ENCODE measurements around the gene MGAT4C.
"Not testable (repeated sequence)": the region's sequence is repeated elsewhere in the genome, so short reads cannot be mapped to it uniquely, and the experiment has no call there.

MGAT4C gene

DNA sequence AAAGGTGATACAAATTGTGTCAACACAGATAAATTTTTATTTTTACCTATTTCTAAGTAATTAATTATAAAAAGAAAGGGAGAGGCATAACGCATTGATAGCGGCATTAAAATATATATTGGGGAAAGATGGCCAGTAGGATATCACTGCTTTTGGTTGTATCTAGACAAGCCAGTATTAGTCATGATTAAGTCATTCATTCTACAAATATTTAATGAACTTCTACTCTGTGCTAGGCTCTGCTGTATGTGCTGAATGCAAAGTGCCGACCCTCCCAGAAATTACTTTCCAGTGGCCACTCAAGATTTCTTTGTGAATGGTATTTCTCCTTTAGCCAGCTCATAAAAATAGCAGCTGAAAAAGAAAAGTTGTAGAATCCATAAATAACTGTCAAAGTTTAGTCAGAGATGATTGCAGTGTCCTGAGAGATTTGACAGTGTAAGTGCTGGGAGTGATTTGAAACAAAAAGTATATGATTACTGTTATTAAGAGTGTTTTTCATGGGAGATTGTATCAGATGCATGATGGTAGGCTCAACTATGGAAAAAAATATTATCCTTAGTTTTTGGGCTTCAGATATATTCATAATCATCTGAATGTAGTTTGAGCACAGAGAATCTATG is 133.2 kb downstream of the MGAT4C start:
- no peak for DNase-seq

- DNase-seq = no peak
These were observed 138.0 kb downstream of the MGAT4C start for GRCh38 chr12:86118161-86118560.

GRCh38 chr12:86117711-86118110 is 138.5 kb downstream of the MGAT4C start:
- no peak for DNase-seq

- DNase-seq = no peak
These were observed 152.1 kb downstream of the MGAT4C start for GRCh38 chr12:86104087-86104486.

GRCh38 chr12:86097161-86097560 is 159.0 kb downstream of the MGAT4C start:
- DNase-seq = no peak

GRCh38 chr12:86091681-86092080 is 164.5 kb downstream of the MGAT4C start:
- no peak for DNase-seq

GRCh38 chr12:86081843-86082242 is 174.3 kb downstream of the MGAT4C start:
- no peak for DNase-seq

- not testable (repeated sequence) for DNase-seq
These were observed 197.1 kb downstream of the MGAT4C start for GRCh38 chr12:86059052-86059451.

DNA sequence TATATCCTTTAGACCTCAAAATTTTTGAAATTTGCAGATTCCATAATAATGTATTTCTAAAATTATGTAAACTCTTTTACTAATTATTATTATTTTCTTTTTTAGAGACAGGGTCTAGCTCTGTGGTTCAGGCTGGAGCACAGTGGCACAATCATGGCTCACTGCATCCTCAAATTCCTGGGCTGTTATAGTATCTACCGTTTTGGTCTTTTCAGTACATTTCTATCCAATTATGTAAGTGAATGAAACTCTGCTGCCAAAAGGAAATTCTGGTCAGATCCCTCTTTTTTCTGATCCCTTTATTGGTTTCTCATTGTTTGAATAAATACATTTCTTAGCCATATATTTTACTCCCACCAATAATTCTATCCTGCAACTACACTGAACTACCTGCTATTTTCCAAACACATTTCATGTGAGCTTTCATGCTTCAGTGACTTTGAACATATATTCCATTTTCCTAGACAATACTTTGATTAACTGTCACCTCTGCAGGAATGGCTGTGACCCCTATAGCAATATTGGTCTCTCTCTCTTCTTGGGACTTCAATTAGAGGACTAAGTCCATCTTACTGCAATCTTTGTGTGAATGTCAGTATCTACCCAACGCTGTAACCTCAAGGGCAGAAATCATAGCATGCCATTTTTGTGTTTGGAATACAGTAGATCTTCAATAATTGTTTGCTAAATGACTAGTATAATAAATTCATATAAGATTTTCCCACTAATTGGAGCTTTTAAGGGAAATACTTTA is 198.9 kb downstream of the MGAT4C start:
- DNase-seq = no peak

GRCh38 chr12:86052921-86053320 is 203.3 kb downstream of the MGAT4C start:
- no peak for DNase-seq

GRCh38 chr12:86050010-86050409 is 206.2 kb downstream of the MGAT4C start:
- DNase-seq = no peak

- no peak for DNase-seq
These were observed 211.8 kb downstream of the MGAT4C start for GRCh38 chr12:86044396-86044795.

DNA sequence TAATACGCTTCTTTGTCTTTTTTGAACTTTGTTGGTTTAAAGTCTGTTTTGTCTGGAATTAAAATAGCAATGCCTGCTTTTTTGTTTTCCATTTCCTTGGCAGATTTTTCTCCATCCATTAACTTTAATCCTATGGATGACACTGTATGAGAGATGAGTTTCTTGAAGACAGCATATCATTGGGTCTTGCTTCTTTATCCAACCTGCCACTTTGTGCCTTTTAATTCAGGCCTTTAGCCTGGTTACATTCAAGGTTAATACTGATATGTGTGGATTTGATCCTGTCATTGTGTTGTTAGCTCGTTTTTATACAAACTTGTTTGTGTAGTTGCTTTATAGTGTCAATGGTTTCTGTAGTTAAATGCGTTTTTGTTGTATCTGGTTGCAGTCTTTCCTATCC is 214.1 kb downstream of the MGAT4C start:
- no peak for DNase-seq

DNA sequence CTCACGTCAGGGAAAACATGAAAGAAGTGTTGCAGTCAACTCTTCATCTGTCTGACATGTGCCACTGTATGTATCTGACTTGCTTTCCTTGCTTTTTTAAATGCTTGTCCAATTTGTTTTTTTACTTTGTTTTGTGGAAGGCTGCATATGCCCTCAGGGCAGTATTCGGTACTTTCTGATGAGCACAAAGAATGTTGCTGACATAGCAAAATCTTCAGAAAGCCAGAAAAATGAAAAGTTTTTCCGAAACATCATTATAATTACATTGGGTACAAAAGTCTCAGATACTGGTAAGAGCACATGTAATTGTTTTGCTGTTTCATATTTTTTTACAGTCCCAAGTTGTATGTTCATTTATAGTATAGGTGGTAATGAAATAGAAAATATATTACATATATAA is 237.8 kb downstream of the MGAT4C start:
- no peak for DNase-seq

- DNase-seq = no peak
These were observed 241.2 kb downstream of the MGAT4C start for GRCh38 chr12:86015026-86015425.

DNA sequence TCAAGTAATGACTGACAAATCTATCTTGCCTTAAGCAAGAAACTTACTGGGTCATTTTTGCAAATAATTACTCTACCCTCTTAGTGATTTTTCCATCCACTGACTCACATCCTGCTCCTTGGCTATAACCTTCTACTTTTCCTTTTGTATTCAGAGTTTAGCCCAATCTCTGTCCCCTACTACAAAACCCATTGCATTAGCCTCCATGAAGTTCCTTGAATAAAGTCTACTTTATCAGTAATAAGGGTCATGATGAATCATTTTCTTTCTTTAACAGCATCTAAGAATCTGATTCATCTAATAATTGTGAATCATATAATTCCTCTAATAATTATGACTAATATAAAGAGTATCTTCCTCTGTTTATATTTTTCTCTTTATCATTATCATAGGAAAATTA is 249.5 kb downstream of the MGAT4C start:
- DNase-seq = no peak

DNA sequence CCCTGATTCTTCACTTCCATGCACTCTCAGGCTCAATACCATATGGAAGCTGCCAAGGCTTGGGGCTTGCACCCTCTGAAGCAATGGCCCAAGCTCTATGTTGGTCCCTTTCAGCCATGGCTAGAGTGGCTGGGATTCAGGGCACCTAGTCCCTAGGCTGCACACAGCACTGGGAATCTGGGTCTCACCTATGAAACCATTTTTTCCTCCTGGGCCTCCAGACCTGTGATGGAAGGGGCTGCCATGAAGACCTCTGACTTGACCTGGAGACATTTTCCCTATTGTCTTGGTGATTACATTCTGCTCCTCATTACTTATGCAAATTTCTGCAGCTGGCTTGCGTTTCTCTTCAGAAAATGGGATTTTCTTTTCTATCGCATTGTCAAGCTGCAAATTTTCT is 258.1 kb downstream of the MGAT4C start:
- no peak for DNase-seq

DNA sequence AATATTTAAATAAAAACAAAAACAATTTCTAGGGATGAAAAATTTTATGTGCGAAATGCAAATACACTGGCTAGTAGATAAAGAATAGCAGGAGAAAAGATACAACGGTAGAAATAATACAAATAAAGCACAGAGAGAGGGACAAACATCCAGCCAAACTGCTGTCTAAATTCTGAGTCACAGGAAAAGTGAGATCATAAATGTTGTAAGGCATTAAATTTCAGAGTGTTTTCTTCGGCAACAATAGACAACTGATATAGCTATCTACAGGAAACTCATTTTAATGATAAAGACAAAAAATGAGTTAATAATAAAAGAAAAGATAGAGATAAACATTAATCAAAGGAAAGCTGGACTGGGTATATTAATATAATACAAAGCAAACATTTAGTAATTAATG is 259.9 kb downstream of the MGAT4C start:
- DNase-seq = no peak

DNA sequence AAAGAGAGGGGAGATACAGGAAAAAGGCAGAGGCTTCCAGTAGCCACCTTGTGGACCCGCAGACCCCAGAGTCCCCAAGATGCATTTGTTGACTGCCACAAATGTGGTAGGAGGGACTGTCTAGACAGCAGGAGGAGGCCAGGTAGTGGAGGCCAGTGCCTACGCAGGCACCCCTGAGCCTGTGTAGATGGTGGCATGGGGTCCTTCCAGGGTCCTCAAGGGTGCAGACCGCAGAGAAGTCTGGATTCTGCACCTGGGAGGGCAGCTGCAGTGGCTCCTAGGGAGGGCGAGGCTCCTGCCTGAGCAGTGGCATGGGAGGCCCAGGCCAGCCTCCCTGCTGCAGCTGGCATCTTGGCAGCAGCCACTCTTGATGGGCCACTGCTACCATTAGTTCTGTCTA is 262.4 kb downstream of the MGAT4C start:
- no peak for DNase-seq

- DNase-seq = no peak
These were observed 270.2 kb downstream of the MGAT4C start for GRCh38 chr12:85985996-85986395.

DNA sequence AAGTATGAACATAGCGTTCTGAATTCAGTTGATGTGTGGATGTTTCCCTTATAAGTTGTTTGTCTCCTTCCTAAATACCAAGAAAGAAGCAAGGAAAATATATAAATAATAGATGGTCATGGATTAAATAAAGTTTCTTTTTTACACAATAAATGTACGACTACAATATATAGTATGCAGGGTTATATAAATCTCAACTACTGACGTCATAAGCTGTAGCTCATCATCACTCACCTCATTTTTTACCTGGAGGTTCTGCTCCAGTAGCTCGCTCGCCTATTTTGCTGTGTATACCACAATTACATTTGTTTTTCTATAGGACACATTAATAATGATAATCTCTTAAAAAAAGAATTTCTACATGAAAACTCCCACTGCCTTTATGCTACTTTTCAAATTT is 272.6 kb downstream of the MGAT4C start:
- DNase-seq = no peak

DNA sequence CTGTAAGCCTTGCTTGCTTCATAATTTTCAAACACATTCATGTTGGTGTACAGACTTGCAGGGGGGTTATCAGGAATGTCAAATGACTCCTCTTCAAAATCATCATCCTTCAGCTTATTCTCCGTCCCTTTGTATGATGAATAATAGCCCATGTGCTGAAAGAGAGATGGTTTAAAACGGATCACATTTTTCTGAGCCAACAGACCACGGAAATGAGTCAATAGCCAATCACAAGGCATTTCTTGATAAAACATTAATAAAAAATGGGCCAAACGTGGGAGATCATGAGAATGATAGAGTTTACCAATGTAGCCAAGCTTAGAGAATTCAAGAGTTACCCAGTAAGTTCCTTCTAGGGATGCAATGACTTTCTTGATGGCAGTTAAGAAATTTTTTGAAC is 276.6 kb downstream of the MGAT4C start:
- no peak for DNase-seq

DNA sequence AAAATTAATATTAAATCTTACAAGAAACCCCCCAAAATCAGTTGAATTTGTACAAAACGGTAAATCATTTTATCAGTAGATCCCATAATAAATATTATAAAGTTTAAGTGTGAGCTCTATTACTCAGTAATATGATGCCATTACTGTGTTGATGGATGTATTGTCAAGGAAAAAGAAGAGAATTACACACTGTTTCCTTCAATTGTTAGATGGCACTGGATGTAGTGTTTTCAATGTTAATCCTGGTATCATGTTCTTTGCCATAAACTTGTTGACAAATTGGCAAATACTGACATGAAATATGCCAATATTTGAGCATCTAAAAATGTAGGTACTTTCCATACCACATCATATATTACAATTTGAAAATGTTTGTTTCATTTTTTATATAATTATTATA is 280.5 kb downstream of the MGAT4C start:
- DNase-seq = no peak

GRCh38 chr12:85971800-85972199 is 284.4 kb downstream of the MGAT4C start:
- no peak for DNase-seq

- no peak for DNase-seq
These were observed 287.6 kb downstream of the MGAT4C start for GRCh38 chr12:85968606-85969005.

Measured in inflammatory macrophage (primary cell).